Measurements from ENCODE around the gene MAU2. TPM values are rescaled to one million over a fixed set of nuclear protein-coding genes. Genes with fewer than 3 reads are reported as not detected.

The MAU2 gene
- total RNA-seq, 1 experiment from 2014 or later = 31.1 TPM

Other genes starting within 250 kb of the MAU2 start
- gene TMEM161A, start 182.4 kb upstream of the MAU2 start, total RNA-seq (2014; rRNA removed; shearing (Covaris generic)) = 27.4 and 33.0 TPM in 2 replicates
- gene MEF2B, start 150.6 kb upstream of the MAU2 start, total RNA-seq (2014; rRNA removed; shearing (Covaris generic)) = 0.25 and 0.94 TPM in 2 replicates
- 10.3 and 17.0 TPM in 2 replicates for gene BORCS8, start 128.7 kb upstream of the MAU2 start, total RNA-seq (2014; rRNA removed; shearing (Covaris generic))
- gene RFXANK, start 128.6 kb upstream of the MAU2 start, total RNA-seq (2014; rRNA removed; shearing (Covaris generic)) = 110 and 115 TPM in 2 replicates
- 22.6 and 29.4 TPM in 2 replicates for gene NR2C2AP, start 117.4 kb upstream of the MAU2 start, total RNA-seq (2014; rRNA removed; shearing (Covaris generic))
- not detected in 2 replicates for gene NCAN, start 108.9 kb upstream of the MAU2 start, total RNA-seq (2014; rRNA removed; shearing (Covaris generic))
- not detected in 2 replicates for gene TM6SF2, start 47.5 kb upstream of the MAU2 start, total RNA-seq (2014; rRNA removed; shearing (Covaris generic))
- 22.3 and 23.4 TPM in 2 replicates for gene SUGP1, start 320 bp upstream of the MAU2 start, total RNA-seq (2014; rRNA removed; shearing (Covaris generic))
- gene GATAD2A, start 84.8 kb downstream of the MAU2 start, total RNA-seq (2014; rRNA removed; shearing (Covaris generic)) = 18.3 and 48.7 TPM in 2 replicates
- gene TSSK6, start 194.7 kb downstream of the MAU2 start, total RNA-seq (2014; rRNA removed; shearing (Covaris generic)) = 0.07 and 2.1 TPM in 2 replicates
- 84.9 and 205 TPM in 2 replicates for gene NDUFA13, start 195.4 kb downstream of the MAU2 start, total RNA-seq (2014; rRNA removed; shearing (Covaris generic))
- 0.12 TPM in 1 of 2 replicates, not detected in the other for gene YJEFN3, start 208.1 kb downstream of the MAU2 start, total RNA-seq (2014; rRNA removed; shearing (Covaris generic))
- 0.22 and 0.99 TPM in 2 replicates for gene CILP2, start 217.4 kb downstream of the MAU2 start, total RNA-seq (2014; rRNA removed; shearing (Covaris generic))